Neural progenitor cell (in vitro differentiated cells): ENCODE results near the gene SLC22A16. TPM values are rescaled to one million over a fixed set of nuclear protein-coding genes. Genes with fewer than 3 reads are reported as not detected.

ENCODE experiments used
- DNase-seq: peaks from one replicate; pipeline ENCODE4 v3.0.0-alpha.2; 2016; ENCODE audit warnings: low spot score
- H2AFZ ChIP-seq: fragments of 200-600 bp; sonication (generic); replicated peaks from 2 replicates; pipeline ENCODE4 v1.6.1; 2016; ENCODE audit warnings: antibody characterized with exemption
- H3F3A ChIP-seq: fragments of 200-600 bp; sonication (generic); 2 replicates; pipeline ENCODE4 v1.6.1; 2016; ENCODE audit warnings: antibody characterized with exemption, low read depth
- H3K27ac ChIP-seq: fragments of 200-600 bp; sonication (generic); 2 replicates; pipeline ENCODE4 v1.5.1; 2016; ENCODE audit warnings: mild to moderate bottlenecking
- H3K27me3 ChIP-seq: fragments of 200-600 bp; sonication (generic); 2 replicates; pipeline ENCODE4 v1.6.1; 2016; ENCODE audit warnings: mild to moderate bottlenecking, moderate library complexity
- H3K36me3 ChIP-seq: fragments of 200-600 bp; sonication (generic); 2 replicates; pipeline ENCODE4 v1.5.1; 2016
- H3K4me1 ChIP-seq: fragments of 200-600 bp; sonication (generic); 2 replicates; pipeline ENCODE4 v1.6.1; 2016; ENCODE audit warnings: mixed run types
- H3K4me2 ChIP-seq: fragments of 200-600 bp; sonication (generic); 2 replicates; pipeline ENCODE4 v1.6.1; 2016
- H3K4me3 ChIP-seq: fragments of 200-600 bp; sonication (generic); 2 replicates; pipeline ENCODE4 v1.5.1; 2016
- H3K79me2 ChIP-seq: fragments of 200-600 bp; sonication (generic); 2 replicates; pipeline ENCODE4 v1.6.1; 2016; ENCODE audit warnings: low read depth
- H3K9ac ChIP-seq: fragments of 200-600 bp; sonication (generic); 2 replicates; pipeline ENCODE4 v1.6.1; 2016
- H3K9me3 ChIP-seq: fragments of 200-600 bp; sonication (generic); 2 replicates; pipeline ENCODE4 v1.5.1; 2016; ENCODE audit warnings: low read depth
- H4K20me1 ChIP-seq: fragments of 200-600 bp; sonication (generic); 2 replicates; pipeline ENCODE4 v1.6.1; 2016; ENCODE audit warnings: low read depth
- H3K27ac Mint-ChIP-seq: 3 replicates; pipeline ENCODE4 v1.8.0; 2021; ENCODE audit warnings: mixed read lengths
- H3K27me3 Mint-ChIP-seq: 2 replicates; pipeline ENCODE4 v1.8.0; 2022; ENCODE audit warnings: low read depth, mild to moderate bottlenecking, inconsistent platforms, moderate library complexity, mixed read lengths; ENCODE audit not compliant: insufficient read depth
- H3K36me3 Mint-ChIP-seq: 3 replicates; pipeline ENCODE4 v1.8.0; 2021; ENCODE audit warnings: mixed read lengths
- H3K4me1 Mint-ChIP-seq: 3 replicates; pipeline ENCODE4 v1.8.0; 2021; ENCODE audit warnings: mixed read lengths
- H3K4me3 Mint-ChIP-seq: 3 replicates; pipeline ENCODE4 v1.8.0; 2021; ENCODE audit warnings: mild to moderate bottlenecking, moderate library complexity, mixed read lengths
- H3K9me3 Mint-ChIP-seq: 3 replicates; pipeline ENCODE4 v1.8.0; 2020; ENCODE audit warnings: mixed read lengths
- EZH2 ChIP-seq: fragments of 200-600 bp; sonication (generic); IDR thresholded peaks from 2 replicates; pipeline ENCODE4 v1.6.1; 2017; ENCODE audit warnings: antibody characterized with exemption, mild to moderate bottlenecking, moderate library complexity
- EZH2phosphoT487 ChIP-seq: fragments of 200-600 bp; sonication (generic); IDR thresholded peaks from 2 replicates; pipeline ENCODE4 v1.6.1; 2017; ENCODE audit warnings: antibody characterized with exemption
- total RNA-seq: library from RNA; depleted of rRNA; stranded (reverse); fragments of >200 nt; gene quantifications from 2 replicates; pipeline ENCODE4 v1.2.3, GENCODE V29; 2015; ENCODE audit warnings: low replicate concordance
- TF ChIP-seq, protein P1 (sequence below): fragments of 200-600 bp; sonication (generic); IDR thresholded peaks from 2 replicates; pipeline ENCODE4 v1.5.1; 2017; ENCODE audit warnings: antibody characterized with exemption, mild to moderate bottlenecking

SLC22A16 gene
- total RNA-seq, 1 donor from 2014 or later: not detected

- TF ChIP-seq EZH2phosphoT487 (no peak), EZH2 (no peak)
- TF ChIP-seq, protein P1, sequence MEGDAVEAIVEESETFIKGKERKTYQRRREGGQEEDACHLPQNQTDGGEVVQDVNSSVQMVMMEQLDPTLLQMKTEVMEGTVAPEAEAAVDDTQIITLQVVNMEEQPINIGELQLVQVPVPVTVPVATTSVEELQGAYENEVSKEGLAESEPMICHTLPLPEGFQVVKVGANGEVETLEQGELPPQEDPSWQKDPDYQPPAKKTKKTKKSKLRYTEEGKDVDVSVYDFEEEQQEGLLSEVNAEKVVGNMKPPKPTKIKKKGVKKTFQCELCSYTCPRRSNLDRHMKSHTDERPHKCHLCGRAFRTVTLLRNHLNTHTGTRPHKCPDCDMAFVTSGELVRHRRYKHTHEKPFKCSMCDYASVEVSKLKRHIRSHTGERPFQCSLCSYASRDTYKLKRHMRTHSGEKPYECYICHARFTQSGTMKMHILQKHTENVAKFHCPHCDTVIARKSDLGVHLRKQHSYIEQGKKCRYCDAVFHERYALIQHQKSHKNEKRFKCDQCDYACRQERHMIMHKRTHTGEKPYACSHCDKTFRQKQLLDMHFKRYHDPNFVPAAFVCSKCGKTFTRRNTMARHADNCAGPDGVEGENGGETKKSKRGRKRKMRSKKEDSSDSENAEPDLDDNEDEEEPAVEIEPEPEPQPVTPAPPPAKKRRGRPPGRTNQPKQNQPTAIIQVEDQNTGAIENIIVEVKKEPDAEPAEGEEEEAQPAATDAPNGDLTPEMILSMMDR: no peak
- Histone ChIP-seq H3K9ac (no peak overlapping the region), H2AFZ (no peak overlapping the region), H3K27ac (no peak overlapping the region), H3K4me3 (no peak overlapping the region), H3K4me1 (no peaks in the 10 kb centered on the region), H3K9me3 (no peaks in the 10 kb centered on the region), H3K79me2 (no peaks in the 10 kb centered on the region), H3K4me2 (no peak overlapping the region), H3K27me3 (no peaks in the 10 kb centered on the region), H3K36me3 (no peaks in the 10 kb centered on the region), H3F3A (no peaks in the 10 kb centered on the region), H4K20me1 (no peaks in the 10 kb centered on the region)
- Mint-ChIP-seq H3K4me3 (no peak overlapping the region), H3K27me3 (no peaks in the 10 kb centered on the region), H3K4me1 (peaks cover 3% of the 10 kb centered on the region), H3K36me3 (no peaks in the 10 kb centered on the region), H3K9me3 (peaks cover 4% of the 10 kb centered on the region), H3K27ac (no peak overlapping the region)
- DNase-seq: no peak
Measured at GRCh38 chr6:110421749-110422443, 54.5 kb downstream of the SLC22A16 start.

DNA sequence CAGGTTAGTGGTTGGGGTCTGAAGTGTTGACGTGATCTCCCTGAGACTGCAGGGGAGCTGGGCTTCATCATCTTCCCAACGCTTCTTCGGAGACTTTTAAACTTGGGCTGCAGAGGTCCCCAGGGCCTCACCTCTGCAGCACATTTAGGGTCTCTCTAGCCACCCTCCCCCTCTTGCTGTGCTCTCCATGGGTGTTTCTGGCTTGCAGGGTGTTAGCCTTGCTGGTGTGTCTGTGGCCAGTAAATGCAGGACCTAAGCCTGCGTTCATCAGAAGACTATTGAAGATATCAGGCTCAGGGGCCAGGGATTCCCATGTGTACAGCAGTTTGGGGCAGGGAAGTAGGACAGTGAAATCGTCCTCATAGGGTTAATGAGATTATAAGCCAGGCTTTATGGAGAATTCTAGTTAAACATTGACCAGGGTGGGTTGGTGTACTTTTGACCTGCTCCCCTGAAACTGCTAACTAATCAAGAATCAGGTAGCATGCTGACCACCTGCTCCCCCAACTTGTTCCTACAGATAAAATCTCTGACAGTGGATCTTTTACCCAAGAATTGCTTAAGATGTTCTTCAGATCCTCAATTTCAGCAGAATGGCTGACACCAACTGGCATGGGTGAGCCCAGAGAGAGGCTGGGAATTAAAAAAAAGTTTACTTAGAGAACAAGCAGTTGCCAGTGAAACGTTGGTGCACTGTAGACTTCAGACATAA, 57.2 kb downstream of the SLC22A16 start:
- Histone ChIP-seq H3F3A (no peaks in the 10 kb centered on the region), H4K20me1 (no peaks in the 10 kb centered on the region), H3K27me3 (no peaks in the 10 kb centered on the region), H3K4me2 (no peak overlapping the region), H3K4me1 (no peaks in the 10 kb centered on the region), H3K27ac (no peak overlapping the region), H2AFZ (no peak overlapping the region), H3K36me3 (no peaks in the 10 kb centered on the region), H3K9ac (no peak overlapping the region), H3K79me2 (no peaks in the 10 kb centered on the region), H3K9me3 (no peaks in the 10 kb centered on the region), H3K4me3 (no peak overlapping the region)
- Mint-ChIP-seq H3K27ac (no peak overlapping the region), H3K36me3 (no peaks in the 10 kb centered on the region), H3K4me1 (no peaks in the 10 kb centered on the region), H3K27me3 (peaks cover 3% of the 10 kb centered on the region), H3K4me3 (no peak overlapping the region), H3K9me3 (peaks cover 9% of the 10 kb centered on the region)
- DNase-seq: no peak
- TF ChIP-seq, protein P1: no peak
- TF ChIP-seq EZH2phosphoT487: no peak
- TF ChIP-seq EZH2: no peak

DNA sequence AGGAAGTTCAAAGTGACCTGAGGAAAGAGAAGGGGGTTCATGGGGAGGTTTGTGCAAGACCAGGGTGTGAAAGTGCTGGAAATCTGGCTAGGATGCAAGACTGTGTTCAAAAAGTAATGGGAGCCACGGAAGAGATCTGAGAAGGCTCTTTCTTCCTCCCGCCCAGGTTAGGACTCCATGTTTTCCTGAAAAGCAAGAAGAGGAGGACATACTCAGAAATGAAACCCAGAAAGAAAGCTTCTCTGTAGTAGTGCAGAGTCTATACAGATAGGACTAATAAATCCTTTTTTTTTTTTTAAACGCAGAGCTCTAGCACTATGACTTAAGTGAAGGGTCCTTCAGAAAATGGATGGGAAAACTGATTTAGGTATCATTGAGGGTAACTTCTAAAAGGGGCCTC, 57.8 kb downstream of the SLC22A16 start:
- H3K27ac ChIP-seq: no peak overlapping the region
- Mint-ChIP-seq H3K4me3 (no peak overlapping the region), H3K36me3 (no peaks in the 10 kb centered on the region), H3K27ac (no peak overlapping the region), H3K27me3 (peaks cover 4% of the 10 kb centered on the region), H3K4me1 (no peaks in the 10 kb centered on the region), H3K9me3 (peaks cover 9% of the 10 kb centered on the region)
- H3K4me2 ChIP-seq: no peak overlapping the region
- no peaks in the 10 kb centered on the region for H3F3A ChIP-seq
- no peaks in the 10 kb centered on the region for H4K20me1 ChIP-seq
- DNase-seq: no peak
- no peak overlapping the region for H3K4me3 ChIP-seq
- TF ChIP-seq EZH2 (no peak), EZH2phosphoT487 (no peak)
- TF ChIP-seq, protein P1: no peak
- H3K9me3 ChIP-seq: no peaks in the 10 kb centered on the region
- no peak overlapping the region for H2AFZ ChIP-seq
- H3K27me3 ChIP-seq: no peaks in the 10 kb centered on the region
- H3K9ac ChIP-seq: no peak overlapping the region
- H3K36me3 ChIP-seq: no peaks in the 10 kb centered on the region
- H3K79me2 ChIP-seq: no peaks in the 10 kb centered on the region
- H3K4me1 ChIP-seq: no peaks in the 10 kb centered on the region
